Memory B cell (primary cell): ENCODE results near the gene OR51V1.

Experiments
- ATAC-seq: fragments of 150-1000 bp; cut with Tn5 transposase; 2 replicates; pipeline ENCODE4 v1.10.0; 2021; ENCODE audit warnings: low read depth, mild to moderate bottlenecking, moderate library complexity
- DNase-seq, 2 donors: peaks; one replicate each; pipeline ENCODE4 v3.0.0; 2022; ENCODE audit warnings: low spot score in 2 of 2
- H3K27ac Mint-ChIP-seq: one replicate; pipeline ENCODE4 v1.8.0; 2022; ENCODE audit warnings: mild to moderate bottlenecking, moderate library complexity, mixed read lengths
- H3K27me3 Mint-ChIP-seq: one replicate; pipeline ENCODE4 v1.8.0; 2022; ENCODE audit warnings: mixed read lengths
- H3K36me3 Mint-ChIP-seq: one replicate; pipeline ENCODE4 v1.8.0; 2022; ENCODE audit warnings: mild to moderate bottlenecking, mixed read lengths
- H3K4me1 Mint-ChIP-seq: one replicate; pipeline ENCODE4 v1.8.0; 2022; ENCODE audit warnings: mixed read lengths
- H3K4me3 Mint-ChIP-seq: one replicate; pipeline ENCODE4 v1.8.0; 2022; ENCODE audit warnings: mild to moderate bottlenecking, moderate library complexity, mixed read lengths
- H3K9me3 Mint-ChIP-seq: one replicate; pipeline ENCODE4 v1.8.0; 2022; ENCODE audit warnings: mixed read lengths

OR51V1 gene

GRCh38 chr11:5238486-5238885, 38.0 kb upstream of the OR51V1 start:
- Mint-ChIP-seq H3K27ac (no peak overlapping the region), H3K36me3 (no peaks in the 10 kb centered on the region), H3K27me3 (peaks cover 8% of the 10 kb centered on the region), H3K4me3 (no peak overlapping the region), H3K4me1 (peaks cover 5% of the 10 kb centered on the region), H3K9me3 (no peaks in the 10 kb centered on the region)
- ATAC-seq (no peak), DNase-seq (no peak)

- no peaks in the 10 kb centered on the region for H3K36me3 Mint-ChIP-seq
- H3K27ac Mint-ChIP-seq = no peak overlapping the region
- H3K9me3 Mint-ChIP-seq = no peaks in the 10 kb centered on the region
- no peak overlapping the region for H3K4me3 Mint-ChIP-seq
- ATAC-seq = no peak
- peaks cover 8% of the 10 kb centered on the region for H3K27me3 Mint-ChIP-seq
- DNase-seq = no peak
- H3K4me1 Mint-ChIP-seq = peaks cover 5% of the 10 kb centered on the region
Observed at GRCh38 chr11:5237420-5237819, 36.9 kb upstream of the OR51V1 start.

GRCh38 chr11:5235364-5236095, 35.0 kb upstream of the OR51V1 start:
- no peak for DNase-seq

GRCh38 chr11:5234381-5234834, 33.9 kb upstream of the OR51V1 start, which contains the start of gene HBD:
TSS of gene HBD (minus strand) at chr11:5234483. CDS start at chr11:5234433, 50 bp downstream.
- H3K27ac Mint-ChIP-seq = no peak within 1 kb of the TSS
- DNase-seq (no peak), ATAC-seq (no peak)
- no peak within 1 kb of the TSS for H3K4me3 Mint-ChIP-seq
- H3K4me1 Mint-ChIP-seq = peaks cover 5% of the 10 kb centered on the region
- H3K36me3 Mint-ChIP-seq = no peaks in the 10 kb centered on the region
- H3K9me3 Mint-ChIP-seq = no peaks in the 10 kb centered on the region
- H3K27me3 Mint-ChIP-seq = peaks cover 8% of the 10 kb centered on the region

More at GRCh38 chr11:5235364-5236095, 35.0 kb upstream of the OR51V1 start:
- Mint-ChIP-seq H3K9me3 (no peaks in the 10 kb centered on the region), H3K4me1 (peaks cover 5% of the 10 kb centered on the region), H3K27me3 (peaks cover 8% of the 10 kb centered on the region), H3K27ac (no peak overlapping the region), H3K36me3 (no peaks in the 10 kb centered on the region), H3K4me3 (no peak overlapping the region)
- ATAC-seq = no peak

GRCh38 chr11:5233307-5233706, 32.8 kb upstream of the OR51V1 start:
- ATAC-seq (no peak), DNase-seq (no peak)
- H3K9me3 Mint-ChIP-seq = no peaks in the 10 kb centered on the region
- peaks cover 8% of the 10 kb centered on the region for H3K27me3 Mint-ChIP-seq
- no peak overlapping the region for H3K27ac Mint-ChIP-seq
- H3K4me3 Mint-ChIP-seq = no peak overlapping the region
- peaks cover 5% of the 10 kb centered on the region for H3K4me1 Mint-ChIP-seq
- no peaks in the 10 kb centered on the region for H3K36me3 Mint-ChIP-seq

GRCh38 chr11:5232821-5233220, 32.3 kb upstream of the OR51V1 start:
- peaks cover 5% of the 10 kb centered on the region for H3K4me1 Mint-ChIP-seq
- H3K36me3 Mint-ChIP-seq = no peaks in the 10 kb centered on the region
- ATAC-seq (no peak), DNase-seq (no peak)
- H3K27ac Mint-ChIP-seq = no peak overlapping the region
- no peak overlapping the region for H3K4me3 Mint-ChIP-seq
- peaks cover 8% of the 10 kb centered on the region for H3K27me3 Mint-ChIP-seq
- H3K9me3 Mint-ChIP-seq = no peaks in the 10 kb centered on the region

- ATAC-seq = no peak
- Mint-ChIP-seq H3K4me1 (peaks cover 5% of the 10 kb centered on the region), H3K4me3 (no peak overlapping the region), H3K27ac (no peak overlapping the region), H3K9me3 (no peaks in the 10 kb centered on the region), H3K27me3 (peaks cover 6% of the 10 kb centered on the region), H3K36me3 (no peaks in the 10 kb centered on the region)
- no peak for DNase-seq
Observed at GRCh38 chr11:5232176-5232575, 31.7 kb upstream of the OR51V1 start.

GRCh38 chr11:5231111-5231510, 30.6 kb upstream of the OR51V1 start:
- Mint-ChIP-seq H3K36me3 (no peaks in the 10 kb centered on the region), H3K4me1 (peaks cover 5% of the 10 kb centered on the region), H3K27ac (no peak overlapping the region), H3K27me3 (peaks cover 6% of the 10 kb centered on the region), H3K4me3 (no peak overlapping the region), H3K9me3 (no peaks in the 10 kb centered on the region)
- DNase-seq = no peak
- no peak for ATAC-seq

- peaks cover 4% of the 10 kb centered on the region for H3K27me3 Mint-ChIP-seq
- no peaks in the 10 kb centered on the region for H3K9me3 Mint-ChIP-seq
- no peaks in the 10 kb centered on the region for H3K36me3 Mint-ChIP-seq
- DNase-seq (no peak), ATAC-seq (no peak)
- H3K4me1 Mint-ChIP-seq = peaks cover 5% of the 10 kb centered on the region
- no peak overlapping the region for H3K4me3 Mint-ChIP-seq
- no peak overlapping the region for H3K27ac Mint-ChIP-seq
Observed at GRCh38 chr11:5230266-5230665, 29.8 kb upstream of the OR51V1 start.

- no peak for ATAC-seq
- no peaks in the 10 kb centered on the region for H3K36me3 Mint-ChIP-seq
- peaks cover 4% of the 10 kb centered on the region for H3K27me3 Mint-ChIP-seq
- no peak for DNase-seq
- peaks cover 5% of the 10 kb centered on the region for H3K4me1 Mint-ChIP-seq
- H3K4me3 Mint-ChIP-seq = no peak overlapping the region
- no peak overlapping the region for H3K27ac Mint-ChIP-seq
- no peaks in the 10 kb centered on the region for H3K9me3 Mint-ChIP-seq
Observed at GRCh38 chr11:5229796-5230195, 29.3 kb upstream of the OR51V1 start.

- H3K27ac Mint-ChIP-seq = no peak overlapping the region
- H3K27me3 Mint-ChIP-seq = peaks cover 5% of the 10 kb centered on the region
- H3K9me3 Mint-ChIP-seq = no peaks in the 10 kb centered on the region
- no peak for ATAC-seq
- no peaks in the 10 kb centered on the region for H3K36me3 Mint-ChIP-seq
- no peak for DNase-seq
- peaks cover 2% of the 10 kb centered on the region for H3K4me1 Mint-ChIP-seq
- H3K4me3 Mint-ChIP-seq = no peak overlapping the region
Observed at GRCh38 chr11:5229356-5229755, 28.9 kb upstream of the OR51V1 start.

- Mint-ChIP-seq H3K36me3 (no peaks in the 10 kb centered on the region), H3K4me1 (no peaks in the 10 kb centered on the region), H3K9me3 (no peaks in the 10 kb centered on the region), H3K27me3 (peaks cover 3% of the 10 kb centered on the region), H3K4me3 (no peak overlapping the region), H3K27ac (no peak overlapping the region)
- DNase-seq (no peak), ATAC-seq (no peak)
Observed at GRCh38 chr11:5228124-5228523, 27.6 kb upstream of the OR51V1 start.

GRCh38 chr11:5227681-5228080, 27.2 kb upstream of the OR51V1 start:
- no peak overlapping the region for H3K4me3 Mint-ChIP-seq
- ATAC-seq (no peak), DNase-seq (no peak)
- H3K27ac Mint-ChIP-seq = no peak overlapping the region
- H3K27me3 Mint-ChIP-seq = peaks cover 3% of the 10 kb centered on the region
- no peaks in the 10 kb centered on the region for H3K4me1 Mint-ChIP-seq
- no peaks in the 10 kb centered on the region for H3K9me3 Mint-ChIP-seq
- H3K36me3 Mint-ChIP-seq = no peaks in the 10 kb centered on the region

- H3K36me3 Mint-ChIP-seq = no peaks in the 10 kb centered on the region
- H3K9me3 Mint-ChIP-seq = no peaks in the 10 kb centered on the region
- H3K27me3 Mint-ChIP-seq = peaks cover 3% of the 10 kb centered on the region
- H3K4me3 Mint-ChIP-seq = no peak within 1 kb of the TSS
- no peak for DNase-seq
- no peak within 1 kb of the TSS for H3K27ac Mint-ChIP-seq
- ATAC-seq = no peak
- no peaks in the 10 kb centered on the region for H3K4me1 Mint-ChIP-seq
Observed at GRCh38 chr11:5226732-5227310, 26.3 kb upstream of the OR51V1 start, which contains the start of gene HBB. TSS of gene HBB (minus strand) at chr11:5227071. CDS start at chr11:5227021, 50 bp downstream.

GRCh38 chr11:5225480-5225871, 25.0 kb upstream of the OR51V1 start:
- no peak for ATAC-seq
- DNase-seq = no peak
- Mint-ChIP-seq H3K4me3 (no peak overlapping the region), H3K36me3 (peaks cover 1% of the 10 kb centered on the region), H3K9me3 (peaks cover 2% of the 10 kb centered on the region), H3K27me3 (peaks cover 4% of the 10 kb centered on the region), H3K27ac (no peak overlapping the region), H3K4me1 (no peaks in the 10 kb centered on the region)
